ENCODE data around the gene ZDHHC11. TPM values are rescaled to one million over a fixed set of nuclear protein-coding genes. Genes with fewer than 3 reads are reported as not detected.

ZDHHC11 gene
- total RNA-seq, 2 donors from 2014 or later, result 10.8 to 16.2 TPM

DNA sequence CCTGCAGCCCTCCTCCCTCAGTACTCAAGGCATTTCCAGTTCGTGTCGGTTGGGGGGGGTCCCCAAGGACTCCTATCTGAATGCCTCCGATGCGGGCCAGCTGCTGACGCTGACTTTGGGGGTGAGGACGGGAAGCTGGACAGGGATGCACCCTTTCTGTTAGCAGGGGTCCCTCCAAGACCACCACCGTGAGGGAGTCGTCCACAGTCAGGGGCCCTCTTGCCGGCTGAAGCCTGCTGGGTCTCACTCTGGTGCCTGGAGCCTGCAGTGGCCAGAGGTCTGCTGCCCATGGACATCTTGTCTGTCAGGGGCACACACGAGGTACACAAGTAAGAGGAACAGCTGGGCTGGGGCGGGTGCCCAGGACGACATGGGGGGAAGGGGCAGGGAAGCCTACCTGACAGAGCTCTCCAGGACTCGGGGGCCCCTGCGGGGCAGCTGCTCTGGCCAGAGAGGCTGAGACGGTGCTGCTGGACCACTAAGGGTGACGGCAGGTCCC lies 9.1 kb upstream of the ZDHHC11 start:
- no peaks in the 10 kb centered on the region for H3K27me3 ChIP-seq
- TF ChIP-seq, protein P1, sequence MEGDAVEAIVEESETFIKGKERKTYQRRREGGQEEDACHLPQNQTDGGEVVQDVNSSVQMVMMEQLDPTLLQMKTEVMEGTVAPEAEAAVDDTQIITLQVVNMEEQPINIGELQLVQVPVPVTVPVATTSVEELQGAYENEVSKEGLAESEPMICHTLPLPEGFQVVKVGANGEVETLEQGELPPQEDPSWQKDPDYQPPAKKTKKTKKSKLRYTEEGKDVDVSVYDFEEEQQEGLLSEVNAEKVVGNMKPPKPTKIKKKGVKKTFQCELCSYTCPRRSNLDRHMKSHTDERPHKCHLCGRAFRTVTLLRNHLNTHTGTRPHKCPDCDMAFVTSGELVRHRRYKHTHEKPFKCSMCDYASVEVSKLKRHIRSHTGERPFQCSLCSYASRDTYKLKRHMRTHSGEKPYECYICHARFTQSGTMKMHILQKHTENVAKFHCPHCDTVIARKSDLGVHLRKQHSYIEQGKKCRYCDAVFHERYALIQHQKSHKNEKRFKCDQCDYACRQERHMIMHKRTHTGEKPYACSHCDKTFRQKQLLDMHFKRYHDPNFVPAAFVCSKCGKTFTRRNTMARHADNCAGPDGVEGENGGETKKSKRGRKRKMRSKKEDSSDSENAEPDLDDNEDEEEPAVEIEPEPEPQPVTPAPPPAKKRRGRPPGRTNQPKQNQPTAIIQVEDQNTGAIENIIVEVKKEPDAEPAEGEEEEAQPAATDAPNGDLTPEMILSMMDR (IDR thresholded peaks at IDR 0.05), result no peak
- DNase-seq (ENCODE audit: low spot score), result no peak

DNA sequence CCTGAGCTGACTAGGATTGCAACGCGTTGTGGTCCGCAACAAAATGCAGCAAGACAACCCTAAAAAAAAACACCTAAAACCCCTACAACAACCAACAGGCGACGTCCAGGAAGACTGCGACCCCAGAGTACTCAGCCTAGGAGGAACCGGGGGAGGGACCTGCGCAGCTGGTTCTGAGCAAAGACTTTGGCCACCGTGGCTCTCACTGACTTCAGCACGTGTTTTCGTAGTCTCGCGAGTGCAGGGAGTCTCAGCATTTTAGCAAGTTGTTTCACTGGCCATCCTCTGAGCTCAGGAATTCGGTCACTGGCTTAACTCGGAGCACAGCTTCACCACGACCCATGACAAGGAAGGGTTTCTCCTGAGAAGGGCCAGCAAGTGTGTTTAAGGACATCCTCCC lies 8.6 kb upstream of the ZDHHC11 start:
- TF ChIP-seq, protein P1 (IDR thresholded peaks at IDR 0.05), result no peak
- H3K4me3 ChIP-seq, result no peak overlapping the region
- no peak for DNase-seq (ENCODE audit: low spot score)
- H3K4me1 ChIP-seq, result no peaks in the 10 kb centered on the region
- H3K9me3 ChIP-seq, result no peaks in the 10 kb centered on the region
- H3K27me3 ChIP-seq, result no peaks in the 10 kb centered on the region
- H3K27ac ChIP-seq, result no peak overlapping the region
- peaks cover 20% of the 10 kb centered on the region for H3K36me3 ChIP-seq

More for the DNA sequence above, 9.1 kb upstream of the ZDHHC11 start:
- no peaks in the 10 kb centered on the region for H3K9me3 ChIP-seq
- no peak overlapping the region for H3K4me3 ChIP-seq
- peaks cover 25% of the 10 kb centered on the region for H3K36me3 ChIP-seq
- no peak overlapping the region for H3K27ac ChIP-seq
- no peaks in the 10 kb centered on the region for H3K4me1 ChIP-seq

DNA sequence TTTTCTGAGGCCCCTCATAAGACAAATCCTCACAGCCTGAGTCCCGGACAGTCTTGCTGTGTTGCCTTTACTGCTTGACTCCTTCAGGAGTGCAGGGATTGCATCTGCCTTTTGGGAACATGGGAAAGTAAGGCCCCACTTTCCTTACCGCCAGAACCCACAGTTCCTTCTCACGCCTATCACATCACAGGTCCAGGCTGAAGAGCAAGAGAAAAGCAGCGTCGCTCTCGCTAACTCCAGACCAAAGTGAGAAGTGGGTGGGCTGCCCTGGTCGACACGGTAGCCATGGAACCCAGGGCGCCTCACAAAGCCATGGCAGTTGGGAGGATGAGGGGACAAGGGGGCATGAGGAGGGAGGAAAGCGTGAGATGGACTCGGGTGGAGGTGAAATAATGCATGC lies 7.9 kb upstream of the ZDHHC11 start:
- Histone ChIP-seq H3K27ac (no peak overlapping the region), H3K4me3 (no peak overlapping the region), H3K27me3 (no peaks in the 10 kb centered on the region), H3K4me1 (no peaks in the 10 kb centered on the region), H3K36me3 (peaks cover 13% of the 10 kb centered on the region), H3K9me3 (no peaks in the 10 kb centered on the region)
- DNase-seq (ENCODE audit: low spot score), result no peak
- TF ChIP-seq, protein P1 (IDR thresholded peaks at IDR 0.05), result no peak

DNA sequence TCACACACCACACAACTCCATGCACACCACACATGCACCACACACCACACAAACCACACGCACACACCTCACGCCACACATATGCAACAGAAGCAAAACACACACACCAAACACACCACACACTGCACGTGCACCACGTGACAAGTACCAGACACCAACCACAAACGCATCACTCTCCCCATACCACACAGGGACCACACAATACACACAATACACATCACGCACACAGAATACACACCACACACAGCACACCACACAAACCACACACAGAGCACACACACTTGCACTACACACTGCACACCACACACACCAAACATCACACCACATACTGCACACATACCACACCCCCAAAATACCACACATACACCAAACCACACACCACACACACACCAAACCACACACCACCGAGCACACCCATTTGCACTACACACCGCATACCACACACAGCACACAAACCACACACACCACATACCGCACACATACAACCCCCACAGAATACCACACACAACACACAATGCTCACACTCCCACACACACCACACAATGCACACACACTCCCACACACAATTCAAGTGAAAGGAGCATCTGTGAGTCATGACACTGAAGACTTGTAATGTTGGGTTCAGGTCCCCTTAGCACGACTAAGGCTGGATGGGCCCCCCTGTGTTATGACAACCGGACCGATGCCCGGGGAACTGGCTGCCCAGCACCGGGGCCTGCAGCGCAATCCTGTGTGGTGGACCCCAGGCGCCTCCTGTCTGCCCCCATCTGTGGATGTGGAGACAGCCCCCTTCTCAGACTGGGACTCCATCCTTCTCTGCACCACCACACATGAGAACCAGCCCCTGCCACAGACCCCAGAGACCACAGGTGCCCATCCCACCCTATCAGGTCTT lies 6.0 kb upstream of the ZDHHC11 start:
- Histone ChIP-seq H3K27me3 (no peaks in the 10 kb centered on the region), H3K27ac (no peak overlapping the region), H3K4me3 (no peak overlapping the region), H3K36me3 (no peaks in the 10 kb centered on the region), H3K4me1 (no peaks in the 10 kb centered on the region), H3K9me3 (no peaks in the 10 kb centered on the region)
- no peak for DNase-seq (ENCODE audit: low spot score)
- TF ChIP-seq, protein P1 (IDR thresholded peaks at IDR 0.05), result no peak

DNA sequence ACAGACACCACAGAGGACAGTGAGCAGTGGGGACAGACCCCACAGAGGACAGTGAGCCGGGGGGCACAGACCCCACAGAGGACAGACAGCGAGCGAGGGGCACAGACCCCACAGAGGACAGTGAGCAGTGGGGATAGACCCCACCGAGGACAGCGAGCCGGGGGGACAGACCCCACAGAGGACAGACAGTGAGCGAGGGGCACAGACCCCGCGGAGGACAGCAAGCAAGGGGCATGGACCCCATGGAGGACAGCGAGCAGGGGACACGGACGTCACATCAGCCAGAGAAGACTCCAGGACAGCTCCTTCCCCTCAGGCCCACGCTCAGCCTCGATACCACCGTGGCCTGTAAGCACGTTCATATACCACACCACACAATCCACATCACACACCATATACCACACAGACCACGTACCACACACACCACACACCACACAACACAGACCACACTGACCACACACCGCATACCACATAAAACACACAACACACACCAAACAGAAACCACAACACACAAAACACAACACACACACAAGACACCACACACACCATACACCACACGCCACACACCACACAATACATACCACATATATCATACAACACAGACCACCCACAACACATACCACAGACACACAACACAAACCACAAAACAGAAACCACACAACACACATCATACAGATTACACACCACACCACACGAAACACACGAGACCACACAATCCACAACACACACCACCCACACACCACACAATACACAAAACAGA lies 5.2 kb upstream of the ZDHHC11 start:
- Histone ChIP-seq H3K4me3 (no peak overlapping the region), H3K9me3 (no peaks in the 10 kb centered on the region)
- TF ChIP-seq, protein P1 (IDR thresholded peaks at IDR 0.05), result no peak

More for the DNA sequence above, 5.2 kb upstream of the ZDHHC11 start:
- Histone ChIP-seq H3K27me3 (no peaks in the 10 kb centered on the region), H3K4me1 (no peaks in the 10 kb centered on the region), H3K36me3 (no peaks in the 10 kb centered on the region), H3K27ac (no peak overlapping the region)
- DNase-seq (ENCODE audit: low spot score), result no peak
